HAP-1 (cell line): ENCODE data around the gene KRAS.

Source experiments
- DNase-seq, 2 experiments: peaks; one replicate each; pipeline ENCODE4 v3.0.0-alpha.2; 2016 to 2020; ENCODE audit warnings: low spot score in 2 of 2
- H3K27me3 ChIP-seq: fragments of 250-450 bp; sonication (Bioruptor Pico); 2 replicates; pipeline ENCODE4 v1.5.1; 2020; ENCODE audit warnings: low read depth, mild to moderate bottlenecking, moderate library complexity
- H3K36me3 ChIP-seq: fragments of 250-450 bp; sonication (Bioruptor Pico); replicated peaks from 2 replicates; pipeline ENCODE4 v1.5.1; 2020; ENCODE audit warnings: mild to moderate bottlenecking
- H3K4me1 ChIP-seq: fragments of 250-450 bp; sonication (Bioruptor Pico); 2 replicates; pipeline ENCODE4 v1.5.1; 2020; ENCODE audit warnings: mild to moderate bottlenecking
- H3K4me3 ChIP-seq: fragments of 250-450 bp; sonication (Bioruptor Pico); 2 replicates; pipeline ENCODE4 v1.5.1; 2020; ENCODE audit warnings: mild to moderate bottlenecking, moderate library complexity
- H3K9me3 ChIP-seq: fragments of 250-450 bp; sonication (Bioruptor Pico); 2 replicates; pipeline ENCODE4 v1.5.1; 2020; ENCODE audit warnings: mild to moderate bottlenecking, moderate library complexity
- in situ Hi-C: fragments of 300-500 bp; cut with MboI; formaldehyde crosslinking; loops from 3 replicates; pipeline ENCODE4 v1.14.3; 2020; ENCODE audit warnings: low sequenced_read_pairs, inconsistent platforms, mixed read lengths

KRAS gene

DNA sequence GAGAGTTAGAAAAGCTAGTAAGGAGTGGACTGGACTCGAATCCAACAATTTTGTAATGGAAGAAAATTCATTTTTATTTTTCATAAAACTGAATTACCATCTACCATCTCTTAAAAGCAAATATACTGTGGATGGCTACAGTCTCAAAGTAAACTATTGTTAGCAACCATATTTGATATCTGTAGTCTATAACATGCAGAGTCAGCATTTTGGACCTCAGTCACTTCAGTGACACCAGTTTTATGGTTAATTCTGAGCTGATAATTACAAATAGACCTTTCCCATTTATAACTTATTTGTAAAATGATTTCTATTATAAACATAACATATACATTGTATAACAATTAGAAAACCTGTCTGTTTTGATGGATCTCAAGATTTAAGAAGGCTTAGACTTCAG, 2.0 kb downstream of the KRAS start:
- no peaks in the 10 kb centered on the region for H3K27me3 ChIP-seq
- in situ Hi-C loops: no loop called here
- no peak overlapping the region for H3K4me3 ChIP-seq
- no peaks in the 10 kb centered on the region for H3K9me3 ChIP-seq
- peaks cover 16% of the 10 kb centered on the region for H3K4me1 ChIP-seq
- H3K36me3 ChIP-seq: peaks cover 13% of the 10 kb centered on the region
- no peak for DNase-seq

DNA sequence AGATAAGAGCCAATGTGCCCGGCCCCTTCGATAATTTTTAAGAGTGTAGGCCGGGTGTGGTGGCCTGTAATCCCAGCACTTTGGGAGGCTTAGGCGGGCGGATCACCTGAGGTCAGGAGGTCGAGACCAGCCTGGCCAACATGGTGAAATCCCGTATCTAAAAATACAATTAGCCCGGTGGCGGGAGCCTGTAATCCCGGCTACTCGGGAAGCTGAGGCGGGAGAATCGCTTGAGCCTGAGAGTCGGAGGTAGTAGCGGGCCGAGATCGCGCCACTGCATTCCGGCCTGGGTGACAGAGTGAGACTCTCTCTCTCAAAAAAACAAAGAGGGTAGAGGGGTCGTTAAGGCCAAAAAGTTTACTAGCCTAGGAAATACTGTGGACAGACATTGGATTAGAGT, 2.6 kb downstream of the KRAS start:
- H3K9me3 ChIP-seq: no peaks in the 10 kb centered on the region
- no peaks in the 10 kb centered on the region for H3K27me3 ChIP-seq
- no peak for DNase-seq
- no peak overlapping the region for H3K4me3 ChIP-seq
- in situ Hi-C loops: no loop called here
- peaks cover 16% of the 10 kb centered on the region for H3K4me1 ChIP-seq
- peaks cover 14% of the 10 kb centered on the region for H3K36me3 ChIP-seq

DNA sequence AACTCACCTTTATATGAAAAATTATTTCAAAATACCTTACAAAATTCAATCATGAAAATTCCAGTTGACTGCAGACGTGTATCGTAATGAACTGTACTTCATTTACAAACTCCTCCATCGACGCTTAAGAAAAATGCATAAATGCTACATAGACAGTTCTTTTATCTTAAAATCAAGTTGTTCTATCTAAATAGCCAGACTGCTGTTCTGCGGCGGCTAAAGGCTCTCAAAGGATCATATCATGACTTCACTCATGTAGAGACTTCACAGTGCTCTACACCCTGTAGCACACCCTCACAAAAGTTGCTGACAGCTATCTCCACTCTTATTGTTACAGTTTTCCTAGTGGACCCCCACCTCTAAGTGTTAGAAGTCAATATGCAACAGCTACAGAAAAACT, 5.2 kb downstream of the KRAS start:
- Histone ChIP-seq H3K9me3 (no peaks in the 10 kb centered on the region), H3K36me3 (peaks cover 19% of the 10 kb centered on the region), H3K4me3 (no peak overlapping the region), H3K4me1 (peaks cover 8% of the 10 kb centered on the region; the same call in 1 of the 2 replicates), H3K27me3 (no peaks in the 10 kb centered on the region)
- in situ Hi-C loops: no loop called here
- no peak for DNase-seq

- DNase-seq: no peak
- in situ Hi-C loops: no loop called here
- H3K4me3 ChIP-seq: no peak overlapping the region
- H3K27me3 ChIP-seq: no peaks in the 10 kb centered on the region
- no peaks in the 10 kb centered on the region for H3K9me3 ChIP-seq
- peaks cover 24% of the 10 kb centered on the region for H3K36me3 ChIP-seq
- H3K4me1 ChIP-seq: peaks cover 4% of the 10 kb centered on the region; the same call in 1 of the 2 replicates
Measured at GRCh38 chr12:25243680-25243990, 7.1 kb downstream of the KRAS start.

DNA sequence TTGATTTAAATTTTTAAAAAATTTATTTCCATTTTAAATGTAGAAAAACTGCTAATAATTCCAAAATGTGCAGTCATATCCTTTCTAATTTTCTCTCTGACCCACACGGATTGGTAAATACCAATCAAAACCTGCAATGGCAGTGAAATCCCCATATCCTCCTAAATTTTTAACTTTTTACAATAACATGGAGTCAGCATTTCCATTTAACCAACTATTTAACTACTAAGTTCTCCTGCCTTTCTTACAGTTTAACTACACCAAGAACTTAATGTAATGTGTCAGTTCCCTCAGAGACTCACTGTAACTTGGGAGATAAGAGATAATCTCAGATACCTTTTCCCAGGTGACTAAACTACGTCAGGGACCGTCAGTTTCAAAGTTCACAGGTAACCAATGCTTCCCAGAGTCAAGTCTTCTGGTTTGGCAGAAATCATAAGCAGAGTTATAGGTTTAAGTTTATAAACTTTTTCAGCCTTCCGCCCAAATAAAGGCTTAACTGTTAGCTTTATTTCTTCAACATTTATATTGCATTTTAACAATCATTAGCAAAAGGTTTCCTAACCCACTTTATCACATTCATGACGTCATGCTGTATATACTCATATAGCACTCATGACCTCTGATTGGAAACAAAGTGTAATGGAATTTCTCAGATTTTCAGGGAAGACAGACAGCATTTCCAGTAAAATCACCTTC, 7.6 kb downstream of the KRAS start:
- Histone ChIP-seq H3K27me3 (no peaks in the 10 kb centered on the region), H3K36me3 (peaks cover 24% of the 10 kb centered on the region), H3K4me3 (no peak overlapping the region), H3K4me1 (0 out of 2 replicates have a peak, but pooled peaks cover 4% of the 10 kb centered on the region), H3K9me3 (no peaks in the 10 kb centered on the region)
- in situ Hi-C loops: no loop called here
- no peak for DNase-seq

DNA sequence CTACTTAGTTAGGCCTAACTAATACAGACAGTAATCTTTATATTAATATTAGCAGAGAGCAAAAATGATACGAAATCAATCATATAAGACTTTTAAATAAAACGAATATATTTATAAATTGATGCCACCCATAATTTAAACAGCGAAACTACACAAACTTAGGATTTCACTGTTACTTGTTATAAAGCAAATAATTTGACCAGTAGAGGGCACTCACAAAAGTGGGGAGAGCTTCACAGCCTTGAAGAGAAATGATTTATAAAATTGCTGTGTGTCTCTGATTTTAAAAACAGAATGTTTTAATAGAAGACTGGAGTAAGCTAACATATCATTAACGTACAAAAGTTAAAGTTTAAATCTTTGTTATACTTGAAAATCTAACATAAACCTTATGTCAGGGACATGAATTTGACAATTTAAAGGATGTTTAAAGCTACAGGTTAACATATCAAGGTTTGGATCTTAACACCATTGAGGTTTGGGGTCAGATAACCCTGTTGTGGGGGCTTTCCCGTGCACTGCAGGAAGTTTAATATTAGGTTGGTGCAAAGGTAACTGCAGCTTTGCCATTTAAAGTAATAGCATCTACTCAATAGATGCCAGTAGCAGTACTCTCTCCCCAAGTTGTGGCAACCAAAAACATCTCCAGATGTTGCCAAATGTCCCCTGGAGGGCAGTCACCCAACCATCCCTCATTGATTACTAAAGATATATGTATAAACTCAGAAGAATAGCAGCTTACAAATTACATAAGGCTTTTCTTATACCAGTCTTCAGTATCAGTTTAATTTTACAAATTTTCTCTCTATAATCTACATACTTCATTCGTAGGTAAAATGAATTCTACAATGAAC, 9.3 kb downstream of the KRAS start:
- Histone ChIP-seq H3K9me3 (no peaks in the 10 kb centered on the region), H3K27me3 (no peaks in the 10 kb centered on the region), H3K4me1 (0 out of 2 replicates have a peak, but pooled peaks cover 4% of the 10 kb centered on the region), H3K4me3 (no peak overlapping the region), H3K36me3 (peaks cover 36% of the 10 kb centered on the region)
- in situ Hi-C loops: no loop called here
- DNase-seq: peak in 1 of 2 experiments; percentile 32

DNA sequence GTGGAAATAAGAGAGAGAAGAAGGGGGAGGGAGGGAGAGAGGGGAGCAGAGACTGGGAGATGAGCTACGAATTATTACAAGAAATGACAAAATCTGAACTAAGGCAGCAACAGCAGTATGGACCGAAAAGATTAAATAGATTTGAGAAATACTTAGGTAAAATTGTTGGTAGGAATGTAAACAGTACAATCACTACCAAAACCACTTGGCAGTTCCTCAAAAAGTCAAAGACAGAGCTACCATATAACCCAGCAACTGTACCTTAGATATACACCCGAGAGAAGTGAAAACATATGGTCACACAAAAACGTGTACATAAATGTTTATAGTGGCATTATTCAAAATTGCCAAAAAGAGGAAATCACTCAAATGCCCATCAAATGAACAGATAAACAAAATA, 14.1 kb downstream of the KRAS start:
- H3K36me3 ChIP-seq: peaks cover 40% of the 10 kb centered on the region
- in situ Hi-C loops: no loop called here
- no peak overlapping the region for H3K4me3 ChIP-seq
- no peaks in the 10 kb centered on the region for H3K9me3 ChIP-seq
- H3K27me3 ChIP-seq: no peaks in the 10 kb centered on the region
- H3K4me1 ChIP-seq: no peaks in the 10 kb centered on the region
- DNase-seq: no peak

DNA sequence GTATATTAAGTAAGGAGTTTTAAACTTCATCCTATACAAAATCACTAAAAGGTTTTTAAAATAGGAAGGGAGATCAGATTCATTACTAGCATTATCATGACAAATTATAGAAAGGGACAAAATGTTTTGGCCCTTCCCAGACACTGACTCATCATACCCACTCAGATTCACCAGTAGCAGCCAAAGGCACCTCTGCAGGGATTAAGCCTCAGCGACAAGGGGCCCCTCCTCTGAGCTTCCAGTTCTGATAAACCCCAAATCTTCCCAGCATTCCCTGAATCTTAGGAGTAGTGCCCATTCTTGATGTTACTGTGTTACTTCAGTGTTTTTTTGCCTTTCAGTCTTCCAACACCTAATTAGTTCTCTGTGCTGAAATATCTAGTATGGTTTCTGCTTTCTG, 14.5 kb downstream of the KRAS start:
- Histone ChIP-seq H3K4me1 (no peaks in the 10 kb centered on the region), H3K9me3 (no peaks in the 10 kb centered on the region), H3K4me3 (no peak overlapping the region), H3K27me3 (no peaks in the 10 kb centered on the region), H3K36me3 (peaks cover 40% of the 10 kb centered on the region)
- in situ Hi-C loops: no loop called here
- DNase-seq: no peak

DNA sequence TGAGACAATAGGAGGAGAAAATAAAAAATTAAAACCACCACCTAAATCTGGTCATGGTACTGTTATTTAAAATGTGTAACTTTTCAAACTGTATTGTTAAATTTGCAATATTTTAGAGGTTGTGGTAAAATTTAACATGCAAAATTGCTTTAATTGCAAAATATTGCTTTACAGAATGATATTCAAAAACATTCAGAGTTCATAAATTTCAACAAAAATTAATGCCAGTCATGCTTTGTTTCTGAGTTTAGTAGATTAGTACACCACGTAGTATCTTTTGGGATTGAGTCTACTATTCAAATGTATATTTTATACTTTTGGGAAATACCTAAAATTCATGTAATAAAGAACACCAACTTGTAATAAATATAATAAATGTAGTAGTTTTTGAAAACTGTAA, 37.4 kb downstream of the KRAS start:
- Histone ChIP-seq H3K27me3 (no peaks in the 10 kb centered on the region), H3K9me3 (no peaks in the 10 kb centered on the region), H3K36me3 (peaks cover 7% of the 10 kb centered on the region; the same call in 1 of the 2 replicates), H3K4me1 (no peaks in the 10 kb centered on the region), H3K4me3 (no peak overlapping the region)
- DNase-seq: no peak
- in situ Hi-C loops: no loop called here

- no peaks in the 10 kb centered on the region for H3K9me3 ChIP-seq
- H3K4me1 ChIP-seq: no peaks in the 10 kb centered on the region
- in situ Hi-C loops: no loop called here
- no peak overlapping the region for H3K4me3 ChIP-seq
- no peak for DNase-seq
- peaks cover 23% of the 10 kb centered on the region for H3K36me3 ChIP-seq
- H3K27me3 ChIP-seq: no peaks in the 10 kb centered on the region
Measured at GRCh38 chr12:25208554-25208953, 42.2 kb downstream of the KRAS start.

DNA sequence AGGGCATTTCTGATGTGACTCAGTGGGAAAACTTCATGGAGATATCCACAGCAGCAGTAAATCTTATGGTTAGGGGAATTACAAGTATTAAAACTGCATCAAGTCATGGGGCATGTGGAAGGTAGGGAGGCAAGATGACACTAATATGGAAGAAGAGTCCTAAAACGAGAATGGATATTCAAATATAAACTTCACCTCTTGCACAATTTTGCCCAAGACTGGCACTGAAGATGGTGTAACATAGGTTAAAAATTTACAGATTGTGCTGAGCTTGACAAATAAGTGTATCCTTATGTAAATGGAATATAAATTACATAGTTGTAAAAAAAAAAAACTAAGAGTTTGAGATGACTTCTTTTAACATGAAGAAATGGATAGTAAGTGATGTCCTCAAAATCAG, 42.9 kb downstream of the KRAS start:
- H3K9me3 ChIP-seq: no peaks in the 10 kb centered on the region
- H3K4me1 ChIP-seq: no peaks in the 10 kb centered on the region
- DNase-seq: no peak
- in situ Hi-C loops: no loop called here
- H3K36me3 ChIP-seq: peaks cover 28% of the 10 kb centered on the region
- H3K4me3 ChIP-seq: no peak overlapping the region
- H3K27me3 ChIP-seq: no peaks in the 10 kb centered on the region

GRCh38 chr12:25207411-25207810, 43.3 kb downstream of the KRAS start:
- H3K9me3 ChIP-seq: no peaks in the 10 kb centered on the region
- DNase-seq: no peak
- in situ Hi-C loops: no loop called here
- no peaks in the 10 kb centered on the region for H3K27me3 ChIP-seq
- no peak overlapping the region for H3K4me3 ChIP-seq
- H3K4me1 ChIP-seq: no peaks in the 10 kb centered on the region
- peaks cover 28% of the 10 kb centered on the region for H3K36me3 ChIP-seq

GRCh38 chr12:25202137-25202536, 48.6 kb downstream of the KRAS start:
- Histone ChIP-seq H3K4me1 (no peaks in the 10 kb centered on the region), H3K27me3 (no peaks in the 10 kb centered on the region), H3K4me3 (no peak overlapping the region), H3K36me3 (peaks cover 16% of the 10 kb centered on the region), H3K9me3 (no peaks in the 10 kb centered on the region)
- in situ Hi-C loops: no loop called here
- no peak for DNase-seq

DNA sequence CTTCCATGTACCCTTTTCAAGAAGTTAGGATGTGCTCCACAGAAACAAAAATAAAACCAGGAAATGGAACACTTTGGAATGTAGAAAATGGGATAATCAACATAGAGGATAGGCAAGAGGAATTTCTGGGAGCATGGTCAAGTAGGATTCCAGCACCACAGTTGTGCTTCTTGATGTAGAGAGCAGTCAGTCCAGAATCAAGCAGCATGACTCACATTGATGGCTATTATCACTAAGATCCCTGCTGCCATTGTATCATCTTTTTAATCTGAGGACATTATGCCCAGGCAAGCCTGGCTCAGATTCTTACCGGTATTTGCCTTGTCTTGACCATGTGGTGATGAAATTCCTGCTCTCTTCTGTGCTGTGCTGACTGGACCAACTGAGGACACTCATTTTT, 50.0 kb downstream of the KRAS start:
- in situ Hi-C loops: no loop called here
- Histone ChIP-seq H3K9me3 (no peaks in the 10 kb centered on the region), H3K27me3 (no peaks in the 10 kb centered on the region), H3K4me3 (no peak overlapping the region), H3K4me1 (0 out of 2 replicates have a peak, but pooled peaks cover 4% of the 10 kb centered on the region), H3K36me3 (peaks cover 10% of the 10 kb centered on the region; the same call in 1 of the 2 replicates)
- DNase-seq: no peak
